PFSK-1 (cell line): ENCODE measurements around the gene PARVB.

Source experiments
- FOXP2 ChIP-seq: optimal IDR thresholded peaks from 2 replicates; pipeline ENCODE3; 2011; ENCODE audit warnings: borderline replicate concordance, control low read depth, inconsistent platforms; ENCODE audit not compliant: insufficient read depth; ENCODE audit errors: extremely low read length, extremely low read depth
- POLR2AphosphoS5 ChIP-seq: IDR thresholded peaks from 2 replicates; pipeline ENCODE4 v1.6.1; 2012; ENCODE audit warnings: low read depth, mild to moderate bottlenecking, control low read depth, low read length, moderate library complexity
- SIN3A ChIP-seq: IDR thresholded peaks from 2 replicates; pipeline ENCODE4 v1.6.1; 2012; ENCODE audit warnings: mild to moderate bottlenecking, low read length, moderate library complexity, borderline replicate concordance; ENCODE audit not compliant: insufficient read depth
- TAF1 ChIP-seq: IDR thresholded peaks from 2 replicates; pipeline ENCODE4 v1.6.1; 2012; ENCODE audit warnings: low read length, control low read depth, borderline replicate concordance; ENCODE audit not compliant: insufficient read depth
- TF ChIP-seq, protein P1 (sequence below), 2 experiments: IDR thresholded peaks; 2 replicates each; pipeline versions ENCODE4 v1.6.1 to v1.8.0; 2011 to 2012; ENCODE audit warnings: low read depth in 2 of 2, low read length in 2 of 2, control low read depth in 1 of 2, inconsistent platforms in 1 of 2, mild to moderate bottlenecking in 1 of 2, moderate library complexity in 1 of 2; ENCODE audit not compliant: insufficient read depth in 1 of 2

DNA sequence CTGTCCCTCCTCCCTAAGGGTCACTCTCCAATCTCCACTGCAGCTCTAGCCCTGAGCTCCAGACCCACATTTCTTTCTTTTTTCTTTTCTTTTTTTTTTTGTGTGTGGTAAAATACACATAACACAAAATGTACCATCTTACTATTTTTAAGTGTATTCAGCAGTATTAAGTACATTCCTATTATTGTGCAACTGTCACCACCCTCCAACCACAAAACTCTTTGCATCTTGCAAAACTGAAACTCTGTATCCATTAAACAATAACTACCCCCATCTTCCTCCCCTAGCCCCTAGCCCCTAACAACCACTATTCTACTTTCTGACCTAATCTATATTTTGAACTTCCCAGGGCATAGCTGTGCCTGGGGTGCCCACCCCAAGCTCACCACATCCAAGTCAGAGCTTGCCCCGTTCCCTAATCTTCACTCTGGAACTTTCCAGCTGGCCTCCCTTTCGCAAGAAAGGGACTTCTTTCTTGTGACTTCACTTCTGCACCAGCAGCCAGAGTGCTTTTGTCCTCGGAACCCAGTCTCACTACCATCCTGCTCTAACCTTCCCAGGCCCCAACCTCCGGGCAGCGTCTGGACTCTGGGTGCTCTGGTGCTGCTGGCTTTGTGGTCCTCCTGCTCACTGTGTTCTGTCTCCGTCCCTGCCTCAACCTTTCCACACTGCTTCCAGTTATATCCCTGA, 187.3 kb downstream of the PARVB start:
- TF ChIP-seq TAF1 (no peak), SIN3A (no peak), POLR2AphosphoS5 (no peak), FOXP2 (no peak)
- TF ChIP-seq, protein P1, sequence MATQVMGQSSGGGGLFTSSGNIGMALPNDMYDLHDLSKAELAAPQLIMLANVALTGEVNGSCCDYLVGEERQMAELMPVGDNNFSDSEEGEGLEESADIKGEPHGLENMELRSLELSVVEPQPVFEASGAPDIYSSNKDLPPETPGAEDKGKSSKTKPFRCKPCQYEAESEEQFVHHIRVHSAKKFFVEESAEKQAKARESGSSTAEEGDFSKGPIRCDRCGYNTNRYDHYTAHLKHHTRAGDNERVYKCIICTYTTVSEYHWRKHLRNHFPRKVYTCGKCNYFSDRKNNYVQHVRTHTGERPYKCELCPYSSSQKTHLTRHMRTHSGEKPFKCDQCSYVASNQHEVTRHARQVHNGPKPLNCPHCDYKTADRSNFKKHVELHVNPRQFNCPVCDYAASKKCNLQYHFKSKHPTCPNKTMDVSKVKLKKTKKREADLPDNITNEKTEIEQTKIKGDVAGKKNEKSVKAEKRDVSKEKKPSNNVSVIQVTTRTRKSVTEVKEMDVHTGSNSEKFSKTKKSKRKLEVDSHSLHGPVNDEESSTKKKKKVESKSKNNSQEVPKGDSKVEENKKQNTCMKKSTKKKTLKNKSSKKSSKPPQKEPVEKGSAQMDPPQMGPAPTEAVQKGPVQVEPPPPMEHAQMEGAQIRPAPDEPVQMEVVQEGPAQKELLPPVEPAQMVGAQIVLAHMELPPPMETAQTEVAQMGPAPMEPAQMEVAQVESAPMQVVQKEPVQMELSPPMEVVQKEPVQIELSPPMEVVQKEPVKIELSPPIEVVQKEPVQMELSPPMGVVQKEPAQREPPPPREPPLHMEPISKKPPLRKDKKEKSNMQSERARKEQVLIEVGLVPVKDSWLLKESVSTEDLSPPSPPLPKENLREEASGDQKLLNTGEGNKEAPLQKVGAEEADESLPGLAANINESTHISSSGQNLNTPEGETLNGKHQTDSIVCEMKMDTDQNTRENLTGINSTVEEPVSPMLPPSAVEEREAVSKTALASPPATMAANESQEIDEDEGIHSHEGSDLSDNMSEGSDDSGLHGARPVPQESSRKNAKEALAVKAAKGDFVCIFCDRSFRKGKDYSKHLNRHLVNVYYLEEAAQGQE (IDR thresholded peaks at IDR 0.05; ENCODE audit: insufficient read depth in 1 of 2, low read depth in 2 of 2, low read length in 2 of 2): no peak
